GM12878 (cell line): ENCODE results near the gene FGF14. TPM values are rescaled to one million over a fixed set of nuclear protein-coding genes. Genes with fewer than 3 reads are reported as not detected.

ENCODE experiments used
- ATAC-seq: fragments of 200-7000 bp; cut with Tn5 transposase; 3 replicates; pipeline ENCODE4 v1.9.1; 2020; ENCODE audit warnings: mild to moderate bottlenecking, moderate library complexity
- BruUV-seq: library from RNA; stranded (reverse); fragments of 400-500 nt; replicated peaks from 2 replicates; lab custom pipeline; 2021; lab: Mats Ljungman, UMichigan
- CTCF ChIA-PET: fragments of 300-600 bp; sonication (Branson Sonifier 250); formaldehyde crosslinking; extraction: SDS; loops from one replicate; lab custom pipeline; 2021; ENCODE audit warnings: inconsistent platforms; lab: Yijun Ruan, JAX
- POLR2A ChIA-PET: fragments of 350-600 bp; formaldehyde crosslinking; extraction: SDS; loops from one replicate; lab custom pipeline; 2021; ENCODE audit warnings: inconsistent platforms; lab: Charles Lee
- RAD21 ChIA-PET: fragments of 300-600 bp; sonication (Branson Sonifier 250); formaldehyde crosslinking; loops from one replicate; lab custom pipeline; 2023; ENCODE audit warnings: antibody characterized with exemption; ENCODE audit not compliant: unreplicated experiment; lab: Charles Lee
- SMC1A ChIA-PET: fragments of 300-600 bp; sonication (Branson Sonifier 250); formaldehyde crosslinking; loops from one replicate; lab custom pipeline; 2023; ENCODE audit not compliant: unreplicated experiment, uncharacterized antibody; lab: Charles Lee
- DNase-seq: peaks from one replicate; pipeline ENCODE4 v3.0.0-alpha.2; 2011; ENCODE audit warnings: low read depth, low spot score
- FAIRE-seq: peaks from 3 replicates; lab custom pipeline; 2011; peaks lifted over from hg19 to GRCh38; lab: Jason Lieb, UNC
- H2AFZ ChIP-seq: 2 replicates; pipeline ENCODE4 v1.6.0; 2011; ENCODE audit warnings: low read depth, low read length, control low read depth; ENCODE audit not compliant: control insufficient read depth
- H3K27ac ChIP-seq: 2 replicates; pipeline ENCODE4 v1.5.1; 2011; ENCODE audit warnings: control low read depth; ENCODE audit not compliant: control insufficient read depth, insufficient read depth
- H3K27me3 ChIP-seq, 2 experiments: replicated peaks in 1 of 2; 2 replicates each; pipeline versions ENCODE4 v1.6.0 to v1.6.1; 2011; ENCODE audit warnings: low read length in 1 of 2; ENCODE audit not compliant: control insufficient read depth in 2 of 2, insufficient read depth in 2 of 2
- H3K36me3 ChIP-seq, 2 experiments: 2 replicates each; pipeline ENCODE4 v1.5.1; 2011; ENCODE audit warnings: low read length in 1 of 2; ENCODE audit not compliant: control insufficient read depth in 2 of 2, insufficient read depth in 2 of 2
- H3K4me1 ChIP-seq: 2 replicates; pipeline ENCODE4 v1.6.1; 2011; ENCODE audit warnings: mild to moderate bottlenecking, low read length, moderate library complexity, mixed read lengths; ENCODE audit not compliant: control insufficient read depth, insufficient read depth
- H3K4me2 ChIP-seq: 2 replicates; pipeline ENCODE4 v1.6.0; 2011; ENCODE audit warnings: control low read depth; ENCODE audit not compliant: control insufficient read depth, insufficient read depth
- H3K4me3 ChIP-seq: fragments of 200-600 bp; sonication (generic); 2 replicates; pipeline ENCODE4 v1.5.1; 2016
- H3K79me2 ChIP-seq: 2 replicates; pipeline ENCODE4 v1.6.0; 2011; ENCODE audit warnings: low read length; ENCODE audit not compliant: control insufficient read depth, insufficient read depth
- H3K9ac ChIP-seq: 2 replicates; pipeline ENCODE4 v1.8.0; 2011; ENCODE audit warnings: low read length, control low read depth, mixed read lengths; ENCODE audit not compliant: control insufficient read depth, insufficient read depth
- H3K9me3 ChIP-seq: replicated peaks from 3 replicates; pipeline ENCODE4 v1.5.1; 2011; ENCODE audit warnings: mild to moderate bottlenecking, low read length; ENCODE audit not compliant: control insufficient read depth, insufficient read depth
- H4K20me1 ChIP-seq: 2 replicates; pipeline ENCODE4 v1.6.0; 2011; ENCODE audit not compliant: control insufficient read depth, insufficient read depth
- CBX5 ChIP-seq: sonication (generic); IDR thresholded peaks from 2 replicates; pipeline ENCODE4 v1.6.1; 2016; ENCODE audit warnings: low read depth, moderate library complexity, mild to moderate bottlenecking, inconsistent platforms
- E4F1 ChIP-seq: fragments of 450-650 bp; IDR thresholded peaks from 2 replicates; pipeline ENCODE4 v1.6.1; 2018; ENCODE audit warnings: borderline replicate concordance, mild to moderate bottlenecking; ENCODE audit not compliant: partially characterized antibody
- ESRRA ChIP-seq: IDR thresholded peaks from 2 replicates; pipeline ENCODE4 v1.6.1; 2012; ENCODE audit warnings: mild to moderate bottlenecking, low read length, improper control_type of control experiment
- EZH2 ChIP-seq: IDR thresholded peaks from 2 replicates; pipeline ENCODE4 v1.6.1; 2012; ENCODE audit warnings: low read depth, mild to moderate bottlenecking, control low read depth, inconsistent platforms, low read length, borderline replicate concordance; ENCODE audit not compliant: control insufficient read depth
- HSF1 ChIP-seq: fragments of 150-350 bp; IDR thresholded peaks from 2 replicates; pipeline ENCODE4 v1.6.1; 2014; ENCODE audit warnings: mild to moderate bottlenecking, low read depth, low read length
- IKZF1 ChIP-seq: fragments of 450-650 bp; conservative IDR thresholded peaks from 2 replicates; pipeline ENCODE4 v1.6.1; 2017; ENCODE audit warnings: antibody characterized with exemption, mild to moderate bottlenecking
- KDM1A ChIP-seq: fragments of 200-600 bp; sonication (generic); IDR thresholded peaks from 2 replicates; pipeline ENCODE4 v1.6.1; 2016; ENCODE audit warnings: borderline replicate concordance
- KLF5 ChIP-seq: fragments of 450-650 bp; IDR thresholded peaks from 2 replicates; pipeline ENCODE4 v1.6.1; 2014; ENCODE audit warnings: mild to moderate bottlenecking; ENCODE audit not compliant: partially characterized antibody
- MYC ChIP-seq: IDR thresholded peaks from 2 replicates; pipeline ENCODE4 v1.6.1; 2011; ENCODE audit warnings: mild to moderate bottlenecking, low read length, moderate library complexity, inconsistent platforms; ENCODE audit not compliant: insufficient read depth, insufficient replicate concordance, insufficient read length, severe bottlenecking
- NFYA ChIP-seq: IDR thresholded peaks from 2 replicates; pipeline ENCODE4 v1.6.1; 2011; ENCODE audit warnings: low read depth, mild to moderate bottlenecking, low read length, improper control_type of control experiment, borderline replicate concordance
- NR2F1 ChIP-seq: fragments of 450-650 bp; conservative IDR thresholded peaks from 2 replicates; pipeline ENCODE4 v1.6.1; 2017; ENCODE audit warnings: mild to moderate bottlenecking
- SPI1 ChIP-seq: IDR thresholded peaks from 2 replicates; pipeline ENCODE4 v1.6.1; 2011; ENCODE audit warnings: low read depth, mild to moderate bottlenecking, low read length, moderate library complexity, borderline replicate concordance; ENCODE audit not compliant: insufficient read depth
- SRF ChIP-seq, 2 experiments: IDR thresholded peaks; 2 replicates each; pipeline ENCODE4 v1.6.1; 2011; ENCODE audit warnings: low read depth in 2 of 2, low read length in 2 of 2, mild to moderate bottlenecking in 1 of 2, moderate library complexity in 1 of 2
- TARDBP ChIP-seq: IDR thresholded peaks from 2 replicates; pipeline ENCODE4 v1.6.1; 2016; ENCODE audit warnings: borderline replicate concordance
- YBX1 ChIP-seq: fragments of 450-650 bp; IDR thresholded peaks from 2 replicates; pipeline ENCODE4 v1.6.1; 2016; ENCODE audit warnings: antibody characterized with exemption
- ZNF622 ChIP-seq: fragments of 450-650 bp; IDR thresholded peaks from 2 replicates; pipeline ENCODE4 v1.6.1; 2017; ENCODE audit warnings: mild to moderate bottlenecking, inconsistent platforms
- WGBS: methylation state at CpG from one replicate; pipeline ENCODE4 v1.1.6; 2016; ENCODE audit warnings: low lambda C conversion rate; ENCODE audit not compliant: insufficient replicate concordance, insufficient coverage; ENCODE audit errors: missing lambda C conversion rate; 5-methylcytosine and 5-hydroxymethylcytosine counted together
- in situ Hi-C: fragments of 300-500 bp; cut with MboI; formaldehyde crosslinking; loops from 9 replicates; pipeline ENCODE4 v1.14.3; 2018; ENCODE audit warnings: mixed read lengths
- intact Hi-C: fragments of 100-400 bp; cut with micrococcal nuclease; formaldehyde crosslinking; loops from one replicate; pipeline ENCODE4 v1.14.2; 2022; ENCODE audit not compliant: unreplicated experiment
- polyA plus RNA-seq, 11 experiments: library from polyadenylated mRNA; depleted of rRNA in 4 of 11; unstranded in 6 of 11; stranded (reverse) in 5 of 11; fragments of >200 nt; fragmentation: Nextera tagmentation in 4 of 11; fragmentation: Illumina TruSeq in 1 of 11; extraction: Ambion mirVana in 4 of 11; extraction: Trizol in 1 of 11; gene quantifications; 1 replicate in 1 of 11; 2 replicates in 10 of 11; pipeline versions ENCODE4 v1.2.1 to v1.2.3, GENCODE V29; 2011 to 2016; ENCODE audit warnings: inconsistent platforms in 2 of 11, missing spikeins in 2 of 11, low read depth in 1 of 11
- total RNA-seq, 4 experiments: library from RNA; depleted of rRNA in 3 of 4; stranded (reverse); fragments of >200 nt in 3 of 4; fragmentation: Illumina TruSeq in 1 of 4; extraction: Trizol in 1 of 4; gene quantifications; 2 replicates each; pipeline versions ENCODE4 v1.2.1 to v1.2.3, GENCODE V29; 2013 to 2021

FGF14 gene
- total and polyA plus RNA-seq, 10 of the 15 experiments (the other 5 are each of a cell fraction or from before 2014, with no cell fraction given): under 0.01 to 0.44 (median 0.04) TPM

GRCh38 chr13:102233566-102234208 is 168.2 kb downstream of the FGF14 start (continued):
- no peak for TF ChIP-seq E4F1
- TF ChIP-seq CBX5: no peak
- no peak for TF ChIP-seq YBX1
- TF ChIP-seq, all 136 proteins: peak for 0

- Histone ChIP-seq H3K9me3 (no peaks in the 10 kb centered on the region), H3K27ac (no peak overlapping the region), H3K9ac (no peak overlapping the region), H4K20me1 (no peaks in the 10 kb centered on the region), H3K4me1 (no peaks in the 10 kb centered on the region), H3K36me3 (no peaks in the 10 kb centered on the region), H3K27me3 (no peaks in the 10 kb centered on the region; a peak in 1 of 4 replicates), H3K4me2 (no peak overlapping the region), H3K79me2 (no peaks in the 10 kb centered on the region), H2AFZ (no peak overlapping the region), H3K4me3 (no peak overlapping the region)
- no TSS peak for BruUV-seq
- SMC1A ChIA-PET: interaction anchor here (1.3 kb wide), 1 partner anchor 15 kb away, joined by 3 read pairs; no protein-coding TSS in a partner anchor
- WGBS: 15% methylated on average over 2 of the region's 2 CpGs
- in situ Hi-C loops: no loop called here
- RAD21 ChIA-PET: no interaction called here
- POLR2A ChIA-PET: no interaction called here
- TF ChIP-seq KDM1A: no peak
- no peak for TF ChIP-seq KLF5
- TF ChIP-seq NR2F1: no peak
- TF ChIP-seq MYC: no peak
- TF ChIP-seq ZNF622: no peak
- no peak for TF ChIP-seq EZH2
- no peak for TF ChIP-seq TARDBP
- TF ChIP-seq HSF1: no peak
- TF ChIP-seq SPI1: no peak
- TF ChIP-seq SRF (IDR thresholded peaks at IDR 0.05; ENCODE audit: low read depth in 2 of 2, low read length in 2 of 2): no peak
- no peak for TF ChIP-seq NFYA
- no peak for TF ChIP-seq ESRRA
- no peak for TF ChIP-seq IKZF1
- FAIRE-seq: no peak
- no peak for ATAC-seq
- intact Hi-C loops: no loop called here
- CTCF ChIA-PET: no interaction called here
- no peak for DNase-seq
These were observed 170.4 kb downstream of the FGF14 start for GRCh38 chr13:102231479-102231878.
